Activated CD4-positive, alpha-beta memory T cell treated with anti-CD3 and anti-CD28 coated beads, Interleukin-2, amount 10 ng/mL, durations not matched to agents 7 days and 5 days (primary cell): ENCODE results near the gene PFKFB3. TPM values are rescaled to one million over a fixed set of nuclear protein-coding genes. Genes with fewer than 3 reads are reported as not detected.
"Not testable (repeated sequence)": the region's sequence is repeated elsewhere in the genome, so short reads cannot be mapped to it uniquely, and the experiment has no call there.

ENCODE experiments used
- CTCF ChIA-PET: fragments of 350-600 bp; sonication (Branson Sonifier 250); formaldehyde crosslinking; loops from one replicate; lab custom pipeline; 2021; ENCODE audit warnings: antibody characterized with exemption, inconsistent platforms; lab: Charles Lee
- POLR2A ChIA-PET: fragments of 350-600 bp; sonication (Branson Sonifier 250); formaldehyde crosslinking; loops from one replicate; lab custom pipeline; 2021; ENCODE audit warnings: antibody characterized with exemption; lab: Charles Lee
- DNase-seq: peaks from one replicate; pipeline ENCODE4 v3.0.0-alpha.2; 2020
- H3K27ac Mint-ChIP-seq: one replicate; pipeline ENCODE4 v1.8.0; 2021; ENCODE audit warnings: mild to moderate bottlenecking, mixed read lengths
- H3K27me3 Mint-ChIP-seq: one replicate; pipeline ENCODE4 v1.8.0; 2021; ENCODE audit warnings: mixed read lengths
- H3K36me3 Mint-ChIP-seq: one replicate; pipeline ENCODE4 v1.8.0; 2021; ENCODE audit warnings: low read depth, mixed read lengths
- H3K4me1 Mint-ChIP-seq: one replicate; pipeline ENCODE4 v1.8.0; 2021; ENCODE audit warnings: mixed read lengths
- H3K4me3 Mint-ChIP-seq: one replicate; pipeline ENCODE4 v1.8.0; 2021; ENCODE audit warnings: mild to moderate bottlenecking, mixed read lengths
- H3K9me3 Mint-ChIP-seq: one replicate; pipeline ENCODE4 v1.8.0; 2021; ENCODE audit warnings: mixed read lengths
- total RNA-seq, 2 experiments: library from RNA; stranded (reverse); gene quantifications; one replicate each; pipeline ENCODE4 v1.2.3, GENCODE V29; 2021

PFKFB3 gene
- total RNA-seq, 2 experiments from 2014 or later: 66.8 to 69.4 TPM

- POLR2A ChIA-PET: no interaction called here
- Mint-ChIP-seq H3K36me3 (no peaks in the 10 kb centered on the region), H3K27ac (no peak overlapping the region), H3K4me1 (peaks cover 23% of the 10 kb centered on the region), H3K27me3 (no peaks in the 10 kb centered on the region), H3K9me3 (no peaks in the 10 kb centered on the region), H3K4me3 (no peak overlapping the region)
- no peak for DNase-seq
- CTCF ChIA-PET: interaction anchor here (1.2 kb wide), 1 partner anchor 22 kb away, joined by 4 read pairs; the partner anchor contains the start of gene PFKFB3
These were observed 22.1 kb upstream of the PFKFB3 start for GRCh38 chr10:6180480-6181110.

GRCh38 chr10:6181249-6181648 is 21.5 kb upstream of the PFKFB3 start:
- peaks cover 24% of the 10 kb centered on the region for H3K4me1 Mint-ChIP-seq
- ChIA-PET CTCF (interaction anchor here (0.6 to 4.8 kb wide), 3 partner anchors 9 to 32 kb away, joined by 4 to 47 read pairs (median 5); partner anchors contain the start of gene PFKFB3), POLR2A (no interaction called here)
- DNase-seq: no peak
- H3K36me3 Mint-ChIP-seq: no peaks in the 10 kb centered on the region
- no peaks in the 10 kb centered on the region for H3K27me3 Mint-ChIP-seq
- no peak overlapping the region for H3K27ac Mint-ChIP-seq
- H3K4me3 Mint-ChIP-seq: no peak overlapping the region
- H3K9me3 Mint-ChIP-seq: no peaks in the 10 kb centered on the region

DNA sequence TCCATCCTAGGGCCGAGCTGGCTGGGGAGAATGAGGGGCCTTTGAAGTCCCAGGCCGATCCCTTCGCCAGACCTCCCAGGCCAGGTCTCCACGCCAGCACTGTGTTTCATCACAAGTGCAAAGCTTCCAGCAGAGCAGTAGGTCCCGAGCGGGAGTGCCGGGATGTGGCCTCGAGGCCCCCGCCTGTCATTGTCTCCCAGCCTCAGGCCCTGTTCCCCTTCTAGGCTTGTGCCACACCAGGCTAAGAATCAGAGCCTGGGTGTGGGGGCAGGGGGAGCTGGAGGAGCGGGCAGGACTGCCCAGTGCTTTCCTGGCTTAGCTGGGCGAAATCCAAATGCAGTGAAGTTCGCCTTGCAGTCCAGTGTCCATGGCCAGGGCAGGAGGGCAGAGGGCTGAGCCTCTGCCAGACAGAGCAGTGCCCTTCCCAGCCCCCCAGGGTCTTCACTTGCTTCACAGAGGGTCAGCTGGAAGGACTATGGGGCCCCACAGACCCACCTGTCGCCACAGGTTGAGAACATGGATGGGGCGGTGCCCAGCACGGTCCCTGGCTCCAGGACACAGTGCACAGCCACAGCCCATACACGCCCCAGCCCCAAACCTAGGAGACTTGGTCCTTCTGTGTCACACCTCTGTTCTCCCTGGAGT is 20.2 kb upstream of the PFKFB3 start:
- CTCF ChIA-PET: interaction anchor here (2.7 to 4.8 kb wide), 2 partner anchors 10 to 20 kb away, joined by 12 to 47 read pairs; partner anchors contain the start of gene PFKFB3

GRCh38 chr10:6185039-6185716 is 17.6 kb upstream of the PFKFB3 start:
- no peak overlapping the region for H3K4me3 Mint-ChIP-seq
- no peaks in the 10 kb centered on the region for H3K9me3 Mint-ChIP-seq
- POLR2A ChIA-PET: interaction anchor here (0.7 to 0.9 kb wide), 2 partner anchors 14 to 16 kb away, joined by 4 to 6 read pairs; no protein-coding TSS in a partner anchor
- peaks cover 1% of the 10 kb centered on the region for H3K36me3 Mint-ChIP-seq
- no peaks in the 10 kb centered on the region for H3K27me3 Mint-ChIP-seq
- H3K27ac Mint-ChIP-seq: peak overlapping the region; percentile 64
- no peak for DNase-seq
- CTCF ChIA-PET: interaction anchor here (0.6 to 4.8 kb wide), 8 partner anchors 9 to 221 kb away, joined by 3 to 47 read pairs (median 4); partner anchors contain the start of gene PFKFB3
- peaks cover 41% of the 10 kb centered on the region for H3K4me1 Mint-ChIP-seq

More for the DNA sequence above, 20.2 kb upstream of the PFKFB3 start:
- Mint-ChIP-seq H3K9me3 (no peaks in the 10 kb centered on the region), H3K36me3 (no peaks in the 10 kb centered on the region), H3K4me1 (peaks cover 25% of the 10 kb centered on the region), H3K27me3 (no peaks in the 10 kb centered on the region), H3K27ac (no peak overlapping the region), H3K4me3 (no peak overlapping the region)
- no peak for DNase-seq
- POLR2A ChIA-PET: interaction anchor here (0.7 to 1.6 kb wide), 3 partner anchors 18 to 402 kb away, joined by 3 to 6 read pairs (median 3); no protein-coding TSS in a partner anchor

- CTCF ChIA-PET: interaction anchor here (1.5 to 1.7 kb wide), 3 partner anchors 14 to 220 kb away, joined by 4 to 8 read pairs (median 6); partner anchors contain the start of gene PFKFB3
- H3K36me3 Mint-ChIP-seq: peaks cover 4% of the 10 kb centered on the region
- no peaks in the 10 kb centered on the region for H3K9me3 Mint-ChIP-seq
- H3K27me3 Mint-ChIP-seq: no peaks in the 10 kb centered on the region
- no peak overlapping the region for H3K4me3 Mint-ChIP-seq
- POLR2A ChIA-PET: interaction anchor here (2.3 kb wide), 1 partner anchor 14 kb away, joined by 7 read pairs; no protein-coding TSS in a partner anchor
- H3K4me1 Mint-ChIP-seq: peaks cover 49% of the 10 kb centered on the region
- H3K27ac Mint-ChIP-seq: no peak overlapping the region
- DNase-seq: no peak
These were observed 15.9 kb upstream of the PFKFB3 start for GRCh38 chr10:6186894-6187256.

- H3K4me1 Mint-ChIP-seq: peaks cover 49% of the 10 kb centered on the region
- POLR2A ChIA-PET: interaction anchor here (2.3 kb wide), 1 partner anchor 13 kb away, joined by 7 read pairs; no protein-coding TSS in a partner anchor
- H3K9me3 Mint-ChIP-seq: no peaks in the 10 kb centered on the region
- peaks cover 4% of the 10 kb centered on the region for H3K36me3 Mint-ChIP-seq
- CTCF ChIA-PET: interaction anchor here (1.5 to 1.7 kb wide), 3 partner anchors 14 to 219 kb away, joined by 4 to 8 read pairs (median 6); partner anchors contain the start of gene PFKFB3
- H3K27ac Mint-ChIP-seq: no peak overlapping the region
- DNase-seq: no peak
- no peak overlapping the region for H3K4me3 Mint-ChIP-seq
- H3K27me3 Mint-ChIP-seq: no peaks in the 10 kb centered on the region
These were observed 15.5 kb upstream of the PFKFB3 start for GRCh38 chr10:6187278-6187677.

- H3K4me1 Mint-ChIP-seq: peaks cover 45% of the 10 kb centered on the region
- DNase-seq, H3K36me3 Mint-ChIP-seq, H3K27me3 Mint-ChIP-seq, H3K4me3 Mint-ChIP-seq, H3K27ac Mint-ChIP-seq, H3K9me3 Mint-ChIP-seq: not testable (repeated sequence)
- ChIA-PET CTCF (interaction anchor here (0.7 to 1.7 kb wide), 4 partner anchors 17 to 211 kb away, joined by 3 to 15 read pairs (median 4); no protein-coding TSS in a partner anchor), POLR2A (interaction anchor here (1.1 kb wide), 1 partner anchor 10 kb away, joined by 3 read pairs; no protein-coding TSS in a partner anchor)
These were observed 12.7 kb upstream of the PFKFB3 start for GRCh38 chr10:6190033-6190432.

DNA sequence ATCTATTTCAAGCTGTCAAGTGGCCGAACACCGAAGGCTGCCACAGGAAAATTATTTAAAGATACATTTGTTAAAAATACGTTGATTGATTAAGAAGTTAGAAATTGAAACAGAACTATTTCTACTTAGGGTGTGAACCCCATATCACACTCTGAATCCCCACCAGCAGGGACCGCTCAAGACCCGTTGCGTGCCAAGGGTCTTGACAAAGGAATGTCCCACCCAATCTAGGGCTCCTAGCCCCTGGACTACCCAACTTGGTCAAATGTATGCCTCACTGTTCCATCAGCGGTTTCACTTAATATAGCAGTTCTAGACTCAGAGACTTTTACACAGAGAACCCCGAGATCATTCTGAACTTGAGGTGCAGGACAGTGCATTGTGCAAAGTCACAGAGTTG is 11.6 kb upstream of the PFKFB3 start:
- Mint-ChIP-seq H3K36me3 (peaks cover 4% of the 10 kb centered on the region), H3K4me1 (peaks cover 35% of the 10 kb centered on the region), H3K27ac (no peak overlapping the region), H3K27me3 (no peaks in the 10 kb centered on the region), H3K9me3 (no peaks in the 10 kb centered on the region), H3K4me3 (no peak overlapping the region)
- POLR2A ChIA-PET: interaction anchor here (1.1 kb wide), 1 partner anchor 9 kb away, joined by 3 read pairs; no protein-coding TSS in a partner anchor
- DNase-seq: no peak
- CTCF ChIA-PET: interaction anchor here (1.5 to 1.7 kb wide), 2 partner anchors 18 to 210 kb away, joined by 4 to 5 read pairs; no protein-coding TSS in a partner anchor

GRCh38 chr10:6191569-6191968 is 11.2 kb upstream of the PFKFB3 start:
- Mint-ChIP-seq H3K27me3 (no peaks in the 10 kb centered on the region), H3K9me3 (no peaks in the 10 kb centered on the region), H3K27ac (no peak overlapping the region), H3K36me3 (peaks cover 4% of the 10 kb centered on the region), H3K4me1 (peaks cover 31% of the 10 kb centered on the region), H3K4me3 (no peak overlapping the region)
- ChIA-PET POLR2A (no interaction called here), CTCF (interaction anchor here (1.5 to 1.7 kb wide), 2 partner anchors 18 to 210 kb away, joined by 4 to 5 read pairs; no protein-coding TSS in a partner anchor)
- no peak for DNase-seq

GRCh38 chr10:6193342-6193741 is 9.4 kb upstream of the PFKFB3 start:
- H3K4me3 Mint-ChIP-seq, H3K27ac Mint-ChIP-seq, H3K36me3 Mint-ChIP-seq, H3K9me3 Mint-ChIP-seq, H3K27me3 Mint-ChIP-seq, CTCF ChIA-PET, DNase-seq: not testable (repeated sequence)
- POLR2A ChIA-PET: interaction anchor here (1.7 kb wide), 1 partner anchor 9 kb away, joined by 5 read pairs; the partner anchor contains the start of gene PFKFB3
- H3K4me1 Mint-ChIP-seq: peaks cover 16% of the 10 kb centered on the region

DNA sequence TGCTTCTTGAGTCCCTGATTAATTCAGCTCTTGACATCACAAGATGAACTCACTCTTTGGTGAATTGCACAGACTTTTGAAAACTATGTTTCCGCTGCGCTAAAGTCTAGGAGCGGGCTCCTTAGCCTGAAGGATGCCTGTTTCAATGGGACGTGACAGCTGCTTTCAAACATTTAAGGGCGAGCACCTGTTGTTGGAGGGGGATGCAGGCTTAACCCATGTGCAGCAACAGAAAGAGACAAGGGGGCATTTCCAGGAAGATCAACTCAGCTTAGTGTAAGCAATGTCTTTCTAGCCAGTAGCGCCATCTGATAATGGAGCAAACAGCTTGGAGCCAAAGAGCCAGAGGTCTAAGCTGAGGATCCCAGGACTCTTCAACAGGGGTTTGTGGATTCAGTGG is 8.4 kb upstream of the PFKFB3 start:
- Mint-ChIP-seq H3K9me3 (no peaks in the 10 kb centered on the region), H3K4me3 (no peak overlapping the region), H3K4me1 (peaks cover 14% of the 10 kb centered on the region), H3K27ac (no peak overlapping the region), H3K36me3 (peaks cover 9% of the 10 kb centered on the region), H3K27me3 (peaks cover 2% of the 10 kb centered on the region)
- ChIA-PET POLR2A (interaction anchor here (1.7 kb wide), 1 partner anchor 8 kb away, joined by 5 read pairs; the partner anchor contains the start of gene PFKFB3), CTCF (interaction anchor here (0.9 to 1.8 kb wide), 4 partner anchors 8 to 83 kb away, joined by 3 to 5 read pairs (median 4); partner anchors contain the start of gene PFKFB3)
- DNase-seq: no peak

- Mint-ChIP-seq H3K27me3 (peaks cover 2% of the 10 kb centered on the region), H3K9me3 (no peaks in the 10 kb centered on the region), H3K27ac (no peak overlapping the region), H3K4me1 (peaks cover 15% of the 10 kb centered on the region), H3K36me3 (peaks cover 6% of the 10 kb centered on the region), H3K4me3 (no peak overlapping the region)
- CTCF ChIA-PET: interaction anchor here (1.1 to 1.8 kb wide), 3 partner anchors 22 to 207 kb away, joined by 3 to 5 read pairs (median 4); no protein-coding TSS in a partner anchor
- no peak for DNase-seq
- POLR2A ChIA-PET: no interaction called here
These were observed 7.4 kb upstream of the PFKFB3 start for GRCh38 chr10:6195376-6195775.
